Peyer's patch (tissue), 4 donors: ENCODE results near the gene SGSM2. TPM values are rescaled to one million over a fixed set of nuclear protein-coding genes. Genes with fewer than 3 reads are reported as not detected.

Source experiments
- DNase-seq, 3 donors: peaks; one replicate each; pipeline ENCODE4 v3.0.0-alpha.2; 2017 to 2019
- H3K27ac ChIP-seq, 4 donors: fragments of 200-600 bp; sonication (generic); one replicate each; pipeline ENCODE4 v1.5.1; 2016 to 2019
- H3K27me3 ChIP-seq, 2 donors: fragments of 200-600 bp; sonication (generic); one replicate each; pipeline ENCODE4 v1.5.1; 2019
- H3K36me3 ChIP-seq, 3 donors: fragments of 200-600 bp; sonication (generic); one replicate each; pipeline ENCODE4 v1.5.1; 2016 to 2019
- H3K4me1 ChIP-seq, 4 donors: fragments of 200-600 bp; sonication (generic); one replicate each; pipeline ENCODE4 v1.5.1; 2016 to 2019
- H3K4me3 ChIP-seq, 4 donors: fragments of 200-600 bp; sonication (generic); 1 replicate in 3 of 4; 2 replicates in 1 of 4; pipeline ENCODE4 v1.5.1; 2016 to 2019; ENCODE audit warnings: mild to moderate bottlenecking in 1 of 4
- H3K9me3 ChIP-seq, 4 donors: fragments of 200-600 bp; sonication (generic); one replicate each; pipeline ENCODE4 v1.5.1; 2016 to 2019; ENCODE audit warnings: mild to moderate bottlenecking in 1 of 4
- CTCF ChIP-seq, 6 experiments: fragments of 450-650 bp in 4 of 6; fragments of 200-600 bp in 2 of 6; sonication (generic) in 1 of 6; IDR thresholded peaks; one replicate each; pipeline ENCODE4 v1.5.1; 2017 to 2019; ENCODE audit warnings: antibody characterized with exemption in 6 of 6, mild to moderate bottlenecking in 3 of 6, moderate library complexity in 1 of 6
- POLR2A ChIP-seq, 2 donors: fragments of 450-650 bp; IDR thresholded peaks; one replicate each; pipeline ENCODE4 v1.5.1; 2017; ENCODE audit warnings: antibody characterized with exemption in 2 of 2, mild to moderate bottlenecking in 2 of 2, moderate library complexity in 2 of 2
- small RNA-seq, 2 donors: library from RNA; depleted of rRNA; stranded (forward); fragments of <200 nt; gene quantifications; one replicate each; pipeline ENCODE3, GENCODE V24; 2016
- total RNA-seq, 4 donors: library from RNA; depleted of rRNA; stranded (reverse); fragments of >200 nt; gene quantifications; one replicate each; pipeline ENCODE4 v1.1.0, GENCODE V29; 2016

SGSM2 gene
- total RNA-seq, 4 donors from 2014 or later = 48.5 to 151 (median 113) TPM

- TF ChIP-seq POLR2A (IDR thresholded peaks at IDR 0.05) (no peak), CTCF (IDR thresholded peaks at IDR 0.05) (no peak)
- no peak for DNase-seq
- peaks cover 0 to 12% (median 0%) of the 10 kb centered on the region in 3 donors for H3K36me3 ChIP-seq
- H3K4me1 ChIP-seq = no peaks in the 10 kb centered on the region
- no peak overlapping the region for H3K27ac ChIP-seq
- no peaks in the 10 kb centered on the region for H3K27me3 ChIP-seq
- no peak overlapping the region for H3K4me3 ChIP-seq
- no peaks in the 10 kb centered on the region for H3K9me3 ChIP-seq
These were observed 89.9 kb downstream of the SGSM2 start for GRCh38 chr17:2427215-2427614.

GRCh38 chr17:2427910-2428309 is 90.6 kb downstream of the SGSM2 start:
- Histone ChIP-seq H3K4me3 (no peak overlapping the region), H3K27me3 (no peaks in the 10 kb centered on the region), H3K4me1 (no peaks in the 10 kb centered on the region), H3K9me3 (no peaks in the 10 kb centered on the region), H3K27ac (no peak overlapping the region), H3K36me3 (peaks cover 0 to 19% (median 0%) of the 10 kb centered on the region in 3 donors)
- TF ChIP-seq CTCF (IDR thresholded peaks at IDR 0.05) (no peak), POLR2A (IDR thresholded peaks at IDR 0.05) (no peak)
- no peak for DNase-seq

Small RNA genes lying within 50 kb of the gene (small RNA-seq; reads per million reads assigned to genes)
- gene AC006435.3 (0 reads per million in 2 donors), gene AC006435.4 (0 reads per million in 2 donors), gene SNORD91A (608 to 1,293 reads per million in 2 donors), gene SNORD91B (169 to 182 reads per million in 2 donors)

Other genes starting within 250 kb of the SGSM2 start
- 100 to 1,000 TPM in 1 of 4 donors, 10 to 100 TPM in 3; 33.3 to 139 (median 67.4) TPM for gene SMG6, start 33.7 kb upstream of the SGSM2 start, total RNA-seq
- gene SRR, start 33.6 kb upstream of the SGSM2 start, total RNA-seq = 10 to 100 TPM in 1 of 4 donors, 1 to 10 TPM in 3; 2.1 to 27.2 (median 5.5) TPM
- gene TSR1, start 1.0 kb upstream of the SGSM2 start, total RNA-seq = 10 to 100 TPM in 3 of 4 donors, 1 to 10 TPM in 1; 5.6 to 87.5 (median 28.6) TPM
- gene MNT, start 63.6 kb downstream of the SGSM2 start, total RNA-seq = 10 to 100 TPM in 3 of 4 donors, 1 to 10 TPM in 1; 9.5 to 57.8 (median 39.0) TPM
- 10 to 100 TPM; 24.0 to 29.7 (median 27.9) TPM for gene METTL16, start 174.4 kb downstream of the SGSM2 start, total RNA-seq